Adrenal gland (tissue), 5 donors: ENCODE results near the gene GLDN.

Experiments used
- POLR2A ChIP-seq, 2 donors: fragments of 450-650 bp; IDR thresholded peaks; one replicate each; pipeline ENCODE4 v1.6.1; 2017; ENCODE audit warnings: antibody characterized with exemption in 2 of 2, mild to moderate bottlenecking in 2 of 2, moderate library complexity in 1 of 2
- TF ChIP-seq, protein P1 (sequence below), 6 experiments: fragments of 450-650 bp in 4 of 6; fragments of 200-600 bp in 2 of 6; sonication (generic) in 1 of 6; IDR thresholded peaks; 1 replicate in 5 of 6; 2 replicates in 1 of 6; pipeline versions ENCODE4 v1.5.1 to v1.8.0; 2016 to 2021; ENCODE audit warnings: antibody characterized with exemption in 6 of 6, mild to moderate bottlenecking in 2 of 6, moderate library complexity in 1 of 6
- donor health status: DM: no; HTN: no; CAD: no.

- TF ChIP-seq, protein P1, sequence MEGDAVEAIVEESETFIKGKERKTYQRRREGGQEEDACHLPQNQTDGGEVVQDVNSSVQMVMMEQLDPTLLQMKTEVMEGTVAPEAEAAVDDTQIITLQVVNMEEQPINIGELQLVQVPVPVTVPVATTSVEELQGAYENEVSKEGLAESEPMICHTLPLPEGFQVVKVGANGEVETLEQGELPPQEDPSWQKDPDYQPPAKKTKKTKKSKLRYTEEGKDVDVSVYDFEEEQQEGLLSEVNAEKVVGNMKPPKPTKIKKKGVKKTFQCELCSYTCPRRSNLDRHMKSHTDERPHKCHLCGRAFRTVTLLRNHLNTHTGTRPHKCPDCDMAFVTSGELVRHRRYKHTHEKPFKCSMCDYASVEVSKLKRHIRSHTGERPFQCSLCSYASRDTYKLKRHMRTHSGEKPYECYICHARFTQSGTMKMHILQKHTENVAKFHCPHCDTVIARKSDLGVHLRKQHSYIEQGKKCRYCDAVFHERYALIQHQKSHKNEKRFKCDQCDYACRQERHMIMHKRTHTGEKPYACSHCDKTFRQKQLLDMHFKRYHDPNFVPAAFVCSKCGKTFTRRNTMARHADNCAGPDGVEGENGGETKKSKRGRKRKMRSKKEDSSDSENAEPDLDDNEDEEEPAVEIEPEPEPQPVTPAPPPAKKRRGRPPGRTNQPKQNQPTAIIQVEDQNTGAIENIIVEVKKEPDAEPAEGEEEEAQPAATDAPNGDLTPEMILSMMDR (IDR thresholded peaks at IDR 0.05), result no peak
- TF ChIP-seq POLR2A (IDR thresholded peaks at IDR 0.05), result no peak
Observed at GRCh38 chr15:51368307-51368706, 26.9 kb downstream of the GLDN start.
